HG03097 (cell line): ENCODE results near the gene PLEKHG3.
"Not testable (repeated sequence)": the region's sequence is repeated elsewhere in the genome, so short reads cannot be mapped to it uniquely, and the experiment has no call there.

Source experiments
- ATAC-seq: cut with Tn5 transposase; IDR thresholded peaks from one replicate; pipeline ENCODE4 v1.9.1; 2021; ENCODE audit not compliant: unreplicated experiment, low FRiP score

Gene PLEKHG3

DNA sequence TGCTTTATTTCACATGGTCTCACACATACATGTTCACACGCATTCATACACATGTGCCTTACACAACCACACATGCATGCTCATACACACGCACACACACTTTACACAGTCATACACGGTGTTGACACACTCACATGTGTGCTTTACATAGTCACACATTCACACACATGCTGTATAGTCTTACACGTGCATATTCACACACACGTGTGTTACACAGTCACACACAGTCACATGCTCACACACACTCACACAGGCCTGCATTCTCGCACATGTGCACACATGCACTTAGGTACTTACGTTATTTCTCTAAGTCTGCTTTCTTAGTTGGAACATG lies 18.0 kb upstream of the PLEKHG3 start:
- no peak for ATAC-seq

DNA sequence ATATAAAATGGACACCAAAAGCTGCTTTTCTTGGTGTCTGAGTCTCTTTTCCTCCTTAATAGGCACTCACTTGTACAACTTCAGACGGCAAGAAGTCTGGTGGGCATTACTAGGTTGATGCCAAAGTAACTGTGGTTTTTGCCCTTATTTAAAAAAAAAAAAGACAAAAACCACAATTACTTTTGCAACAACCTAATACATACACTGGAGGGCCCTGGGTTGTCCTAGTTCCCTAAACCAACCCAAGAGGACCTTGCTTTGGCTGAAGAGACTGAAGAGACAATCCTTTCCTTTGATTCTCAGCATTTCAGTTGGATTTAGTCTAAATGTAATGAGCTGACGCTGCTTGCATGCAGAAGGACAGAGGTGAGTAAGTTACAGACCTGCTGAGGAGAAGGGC lies 16.2 kb upstream of the PLEKHG3 start:
- no peak for ATAC-seq

DNA sequence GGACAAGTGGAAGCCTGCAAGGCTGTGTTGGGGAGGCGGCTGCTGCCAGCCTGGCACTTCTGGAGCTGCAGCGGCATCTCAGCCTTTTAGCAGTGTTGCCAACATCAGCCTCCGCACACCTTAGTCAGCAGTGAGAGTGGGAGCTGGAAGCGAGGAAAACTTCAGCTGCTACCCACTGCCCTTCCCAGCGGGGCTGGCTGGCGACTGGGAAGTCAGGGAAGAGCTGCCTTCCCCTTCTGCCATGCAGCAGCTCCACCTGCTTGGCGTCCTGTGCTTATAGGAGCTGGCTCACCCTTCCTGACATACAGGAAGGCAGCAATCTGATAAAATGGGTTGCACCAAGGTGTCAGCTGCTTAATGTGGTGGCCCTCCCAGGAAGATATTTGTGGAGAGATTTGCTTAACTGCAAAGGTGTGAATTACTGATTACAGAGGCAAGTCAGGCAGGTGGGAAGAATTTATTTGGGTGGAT lies 15.4 kb upstream of the PLEKHG3 start:
- no peak for ATAC-seq

DNA sequence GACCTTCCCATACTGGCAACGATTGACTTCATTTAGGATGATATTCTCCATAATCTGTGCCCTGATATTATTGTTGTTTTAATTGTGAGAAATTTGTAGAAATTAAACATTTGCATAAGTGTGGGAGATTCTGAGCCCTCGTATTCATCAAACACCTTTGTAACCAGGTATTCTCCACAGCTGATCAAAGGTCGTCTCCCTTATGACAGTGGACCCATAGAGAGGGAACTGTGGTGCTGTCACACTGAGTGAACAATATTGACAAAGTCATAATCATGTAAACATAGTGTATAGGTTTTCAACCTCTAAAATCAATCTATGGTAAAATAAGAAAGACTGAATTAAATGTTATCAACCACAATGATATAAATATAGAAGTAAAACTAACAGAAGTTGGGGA lies 14.9 kb upstream of the PLEKHG3 start:
- no peak for ATAC-seq

DNA sequence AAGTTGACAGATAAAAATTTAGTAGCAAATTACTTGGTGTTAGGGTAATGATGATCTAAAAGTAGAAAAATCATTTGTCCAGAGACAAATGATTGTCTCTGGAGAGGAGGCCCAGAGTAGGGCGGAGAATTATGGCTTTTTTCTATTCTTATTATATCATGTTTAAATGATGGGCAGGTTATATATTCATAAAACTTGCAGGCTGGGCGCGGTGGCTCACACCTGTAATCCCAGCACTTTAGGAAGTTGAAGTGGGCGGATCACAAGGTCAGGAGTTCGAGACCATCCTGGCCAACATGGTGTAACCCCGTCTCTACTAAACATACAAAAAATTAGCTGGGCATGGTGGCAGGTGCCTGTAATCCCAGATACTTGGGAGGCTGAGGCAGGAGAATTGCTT lies 13.6 kb upstream of the PLEKHG3 start:
- not testable (repeated sequence) for ATAC-seq

DNA sequence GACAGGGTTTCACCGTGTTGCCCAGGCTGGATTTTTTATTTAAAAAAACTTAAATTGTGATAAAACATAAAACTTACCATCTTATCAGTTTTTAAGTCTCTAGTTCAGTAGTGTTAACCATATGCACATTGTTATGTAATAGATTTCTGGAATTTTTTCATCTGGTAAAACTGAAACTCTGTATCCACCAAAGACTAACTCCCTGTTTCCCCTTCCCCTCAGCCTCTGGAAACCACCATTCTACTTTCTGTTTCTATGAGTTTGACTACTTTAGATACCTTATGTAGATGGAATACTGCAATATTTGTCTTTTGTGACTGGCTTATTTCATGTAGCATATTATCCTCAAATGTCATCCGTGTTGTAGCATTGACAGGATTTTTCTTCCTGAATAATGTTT lies 12.8 kb upstream of the PLEKHG3 start:
- ATAC-seq, result no peak

DNA sequence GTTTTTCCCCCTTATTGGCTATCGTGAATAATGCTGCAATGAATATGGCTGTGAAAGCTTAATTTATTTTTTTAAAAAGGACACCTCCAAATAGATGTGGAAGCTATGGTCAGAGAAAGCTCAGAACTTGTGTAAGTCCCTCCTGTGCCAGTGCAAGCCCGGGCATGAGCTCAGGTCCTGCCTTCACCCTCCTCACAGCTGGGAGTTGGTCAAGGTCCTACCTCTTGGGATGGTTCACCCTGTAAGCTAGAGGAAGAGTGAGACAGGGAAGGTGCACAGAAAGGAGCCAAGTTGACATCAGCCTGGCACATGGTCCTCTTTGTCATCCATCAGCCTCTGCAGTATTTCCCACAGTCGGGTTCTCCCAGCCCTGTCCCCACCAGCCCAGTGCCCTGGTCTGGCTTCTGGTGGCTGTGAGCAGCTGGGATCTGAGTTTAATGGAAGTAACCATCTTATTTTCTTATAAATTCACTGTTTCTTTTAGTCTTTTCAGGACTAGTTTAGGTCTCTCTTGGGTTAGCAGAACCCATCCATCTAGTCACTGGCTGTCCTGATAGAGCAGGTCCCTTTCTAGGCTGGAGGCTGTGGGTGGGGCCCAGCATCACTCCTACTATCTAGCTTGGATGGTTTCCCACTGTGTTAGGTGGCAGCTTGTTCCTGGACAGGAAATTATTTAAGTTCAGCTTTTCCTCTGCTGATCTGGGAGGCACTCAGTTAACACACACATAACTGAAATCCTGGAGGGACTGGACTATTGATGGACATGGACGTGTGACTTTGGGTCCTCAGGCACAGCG lies 11.8 kb upstream of the PLEKHG3 start:
- no peak for ATAC-seq

DNA sequence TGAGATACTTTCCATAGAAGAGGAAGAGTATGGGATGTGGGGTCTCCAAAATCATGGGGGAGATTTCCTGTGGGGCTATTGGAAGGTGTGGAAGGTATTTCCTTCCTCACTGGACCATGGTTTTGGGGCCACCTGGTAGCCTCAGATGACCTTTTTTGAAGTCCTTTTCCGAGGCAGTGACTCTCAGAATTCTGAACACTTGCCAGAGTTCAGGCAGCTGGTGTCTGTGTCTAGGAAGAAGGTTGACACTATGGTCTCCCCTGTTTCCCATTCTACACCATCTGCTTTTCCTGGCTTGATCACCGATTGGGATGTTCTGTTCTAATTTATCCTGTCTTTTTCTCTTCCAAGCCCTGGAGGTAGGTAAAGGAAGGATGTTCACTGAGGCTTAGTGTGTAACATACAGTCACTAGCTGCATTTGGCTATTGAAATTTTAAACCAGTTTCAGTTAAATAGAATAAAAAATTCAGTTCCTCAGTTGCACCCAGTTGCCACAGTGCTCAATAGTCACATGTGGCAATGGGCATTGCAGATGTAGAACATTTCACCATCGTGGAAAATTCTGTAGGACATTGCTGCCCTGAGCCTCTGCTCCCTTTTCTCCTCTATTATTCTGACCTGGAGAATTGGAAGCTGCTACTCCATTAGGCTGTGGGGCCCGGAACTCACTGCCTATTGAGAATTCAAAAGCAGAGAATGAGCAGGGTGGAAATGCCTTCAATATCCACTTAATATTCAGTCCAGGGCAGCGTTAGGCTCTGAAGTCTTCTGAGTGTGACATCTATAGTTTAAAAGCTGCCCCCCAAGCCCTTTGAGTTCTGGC lies 11.0 kb upstream of the PLEKHG3 start:
- ATAC-seq, result no peak

DNA sequence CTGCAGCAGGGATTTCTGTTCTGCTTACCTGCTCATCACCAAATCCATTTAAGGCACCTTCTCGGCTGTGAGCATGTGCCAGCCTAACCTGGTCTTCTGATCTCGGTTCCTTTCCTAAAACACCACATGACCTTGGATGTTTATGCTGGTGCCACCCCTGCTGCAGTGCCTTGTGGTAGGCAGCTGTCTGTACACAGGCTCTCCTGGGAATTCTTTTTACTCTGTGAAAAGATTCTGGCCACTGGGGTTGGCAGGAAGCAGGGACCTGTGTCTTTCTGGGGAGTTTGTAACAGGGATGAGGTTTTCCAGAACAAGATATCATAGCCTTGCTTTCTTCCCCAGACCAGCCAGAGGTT lies 10.4 kb upstream of the PLEKHG3 start:
- no peak for ATAC-seq

DNA sequence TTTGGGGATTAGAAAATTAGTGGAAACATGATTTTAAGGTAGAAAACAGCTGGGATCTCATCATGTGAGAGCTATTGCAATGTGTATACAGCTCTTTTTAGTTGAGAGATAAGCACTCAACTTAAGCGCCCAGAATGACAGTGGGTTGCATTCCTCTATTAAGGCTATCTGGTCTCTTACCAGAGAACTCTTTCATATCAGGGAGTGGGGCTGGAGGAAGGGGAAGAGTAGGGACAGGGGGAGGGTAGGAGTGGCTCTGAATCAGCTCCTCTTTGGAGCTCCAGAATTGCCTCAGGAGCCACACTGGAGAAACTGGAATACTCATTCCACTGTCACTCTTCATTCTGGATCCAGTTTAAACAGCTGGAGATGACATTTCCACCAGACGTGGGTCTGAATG lies 9.2 kb upstream of the PLEKHG3 start:
- ATAC-seq, result no peak

DNA sequence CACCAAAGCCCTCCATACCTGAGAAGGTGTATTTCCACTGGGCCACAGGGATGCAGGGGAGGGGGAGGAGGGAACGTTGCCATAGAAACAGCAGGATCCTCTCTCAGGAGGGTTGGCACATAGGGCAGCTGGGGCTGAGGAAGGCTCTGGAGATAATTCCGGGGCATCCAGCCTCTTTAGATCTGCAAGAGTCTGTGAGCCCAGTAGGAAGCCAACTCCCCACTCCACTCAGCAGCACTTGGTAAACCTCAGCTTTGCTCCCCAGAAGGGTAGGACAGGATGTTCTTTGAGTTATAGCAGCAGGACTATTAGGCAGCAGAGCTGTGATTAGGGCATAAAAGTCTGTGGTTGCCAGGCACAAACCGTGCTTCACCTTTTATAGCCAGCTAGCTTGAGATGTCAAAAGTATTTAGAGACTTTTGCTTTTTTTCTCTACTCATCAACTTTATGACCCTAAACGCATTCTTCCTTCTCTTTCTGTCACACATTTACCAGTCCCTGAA lies 7.8 kb upstream of the PLEKHG3 start:
- no peak for ATAC-seq

DNA sequence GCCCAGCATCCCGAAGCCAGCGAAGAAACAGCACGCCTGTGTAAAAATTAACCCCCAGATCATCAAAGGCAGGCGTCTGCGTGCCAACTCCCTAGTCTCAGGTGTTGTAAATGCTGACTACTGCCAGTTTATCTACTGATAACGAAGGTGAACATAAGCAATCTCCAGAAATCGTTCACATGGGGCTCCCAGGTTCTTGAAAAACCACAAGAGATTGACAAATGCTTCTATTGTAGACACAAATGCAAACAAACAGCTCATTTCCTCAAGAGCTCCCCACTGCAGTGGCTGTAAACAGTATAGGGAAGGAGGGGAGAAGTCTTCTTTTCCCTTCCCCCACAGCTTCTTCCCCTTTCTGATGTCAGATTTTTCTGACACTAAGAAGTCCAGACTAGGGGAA lies 5.3 kb upstream of the PLEKHG3 start:
- ATAC-seq, result no peak

DNA sequence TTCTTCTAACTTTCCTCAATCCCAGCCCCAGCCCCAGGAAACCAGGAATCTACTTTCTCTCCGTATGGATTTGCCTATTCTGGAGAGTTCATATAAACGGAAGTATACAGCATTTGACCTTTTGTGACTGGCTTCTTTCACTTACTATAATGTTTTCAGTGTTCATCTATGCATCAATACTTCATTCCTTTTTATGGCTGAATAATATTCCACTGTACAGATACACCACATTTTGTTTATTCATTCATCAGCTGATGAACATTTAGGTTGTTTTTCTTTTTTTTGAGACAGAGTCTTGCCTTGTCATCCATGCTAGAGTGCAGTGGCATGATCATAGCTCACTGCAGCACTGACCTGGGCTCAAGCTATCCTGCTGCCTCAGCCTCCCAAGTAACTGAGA lies 3.9 kb upstream of the PLEKHG3 start:
- ATAC-seq, result no peak

DNA sequence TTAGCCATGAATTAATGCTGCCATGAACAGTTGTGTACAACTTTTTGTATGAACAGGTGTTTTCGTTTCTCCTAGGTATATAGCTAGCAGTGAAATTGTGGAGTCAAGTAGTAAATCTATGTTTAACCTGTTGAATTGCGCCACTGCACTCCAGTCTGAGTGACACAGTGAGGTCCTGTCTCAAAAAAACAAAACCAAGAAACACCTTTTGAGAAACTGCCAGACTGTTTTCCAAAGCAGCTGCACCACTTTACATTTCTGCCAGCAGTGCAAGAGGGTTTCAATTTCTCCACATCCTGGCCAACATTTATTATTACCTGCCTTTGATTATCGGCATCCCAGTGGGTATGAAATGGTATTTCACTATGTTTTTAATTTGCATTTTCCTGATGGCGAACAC lies 3.3 kb upstream of the PLEKHG3 start:
- no peak for ATAC-seq

DNA sequence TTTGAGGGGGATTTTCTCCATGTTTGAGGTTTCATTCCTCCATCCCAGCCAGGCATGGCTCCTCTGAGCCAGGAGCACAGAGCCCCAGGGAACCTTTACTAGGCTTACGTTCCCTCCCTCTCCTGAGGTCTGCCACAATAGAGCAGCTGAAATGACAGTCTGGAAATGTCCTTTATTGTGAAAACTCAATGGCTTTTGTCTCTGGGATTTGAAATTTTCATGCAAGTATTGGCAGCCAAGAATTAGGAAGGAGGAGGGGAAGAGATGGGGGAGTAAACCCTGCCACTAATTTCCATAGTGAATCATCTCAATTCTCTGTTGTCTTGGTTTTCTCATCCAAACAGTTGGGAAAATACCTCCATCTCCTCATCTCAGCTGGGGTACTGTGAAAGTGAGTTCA lies 2.6 kb upstream of the PLEKHG3 start:
- ATAC-seq, result no peak

DNA sequence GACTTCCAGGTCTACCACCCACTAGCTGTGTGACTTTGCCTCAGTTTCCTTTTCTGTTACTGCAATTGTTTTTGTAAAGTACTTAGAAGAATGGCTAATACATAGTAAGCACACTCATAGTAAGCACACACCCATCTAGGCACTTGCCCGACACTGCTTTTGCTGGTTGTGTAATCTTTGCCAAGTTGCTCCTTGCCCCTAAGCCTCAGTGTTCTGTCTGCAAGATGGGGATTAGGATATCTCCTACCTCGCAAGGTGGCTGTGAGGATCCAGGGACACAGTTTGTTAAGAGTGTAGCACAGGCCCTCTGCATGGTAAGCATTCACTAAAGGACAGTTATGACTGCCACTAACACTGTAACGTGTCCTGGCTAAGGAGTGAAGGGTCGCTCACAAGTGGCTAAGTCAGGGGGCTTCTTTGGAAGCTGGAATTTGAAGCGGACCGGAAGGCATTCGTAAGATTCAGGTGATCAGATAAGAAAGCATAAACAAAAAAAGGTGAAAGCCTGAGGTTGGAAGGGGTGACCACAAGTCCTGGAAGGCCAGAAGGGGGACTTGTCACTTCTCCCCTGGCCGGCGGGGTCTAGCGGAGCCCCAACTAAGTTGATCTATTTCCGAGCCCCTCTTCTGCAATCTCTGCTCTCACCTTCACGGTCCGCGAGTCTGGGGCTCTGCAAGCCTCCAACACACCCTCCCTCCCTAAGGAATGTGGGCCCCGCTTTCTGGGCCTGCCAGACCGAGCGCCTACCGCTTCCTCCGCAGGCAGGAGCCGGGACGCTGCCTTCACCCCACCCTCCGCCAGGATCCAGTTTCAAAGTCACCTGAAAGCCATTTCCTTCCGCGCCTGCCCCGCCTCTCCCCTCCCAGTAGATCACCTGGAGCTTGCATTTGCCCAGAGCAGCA lies 1.5 kb upstream of the PLEKHG3 start:
- no peak for ATAC-seq

DNA sequence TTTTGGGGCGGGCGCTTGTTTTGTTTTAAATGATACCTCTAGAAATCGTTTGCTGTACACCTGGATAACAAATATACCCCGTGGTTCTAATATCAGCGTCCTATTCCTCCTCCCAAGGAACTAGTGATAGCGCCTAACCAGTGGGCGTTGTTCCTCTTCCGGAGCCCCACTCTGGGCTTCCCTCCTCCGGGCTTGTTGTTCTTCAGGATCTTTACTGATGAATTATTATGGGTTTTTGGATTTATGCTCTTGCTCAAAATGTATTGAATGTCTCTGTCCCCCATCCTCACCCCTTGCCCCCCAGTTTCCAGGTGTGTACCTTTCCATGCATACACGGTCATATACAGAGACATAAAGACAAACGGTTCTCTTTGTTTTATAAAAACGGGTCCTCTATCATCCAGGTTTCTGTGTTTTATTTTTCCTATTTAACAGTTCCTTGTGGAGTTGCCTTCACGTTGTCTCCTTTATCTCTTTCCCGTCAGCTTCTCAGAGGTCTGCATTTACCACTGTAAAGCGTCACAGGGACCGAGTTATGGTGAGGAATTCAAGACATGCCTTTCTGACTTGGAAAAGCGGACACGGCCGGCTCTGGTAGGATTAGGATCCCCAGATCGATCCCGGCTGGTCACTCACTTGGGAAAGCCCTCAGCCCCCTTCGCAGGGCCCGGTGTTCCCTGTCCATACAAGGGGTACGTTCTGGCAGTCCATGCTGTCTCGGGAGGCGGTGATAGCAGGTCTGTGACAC lies 655 bp upstream of the PLEKHG3 start:
- no peak for ATAC-seq

DNA sequence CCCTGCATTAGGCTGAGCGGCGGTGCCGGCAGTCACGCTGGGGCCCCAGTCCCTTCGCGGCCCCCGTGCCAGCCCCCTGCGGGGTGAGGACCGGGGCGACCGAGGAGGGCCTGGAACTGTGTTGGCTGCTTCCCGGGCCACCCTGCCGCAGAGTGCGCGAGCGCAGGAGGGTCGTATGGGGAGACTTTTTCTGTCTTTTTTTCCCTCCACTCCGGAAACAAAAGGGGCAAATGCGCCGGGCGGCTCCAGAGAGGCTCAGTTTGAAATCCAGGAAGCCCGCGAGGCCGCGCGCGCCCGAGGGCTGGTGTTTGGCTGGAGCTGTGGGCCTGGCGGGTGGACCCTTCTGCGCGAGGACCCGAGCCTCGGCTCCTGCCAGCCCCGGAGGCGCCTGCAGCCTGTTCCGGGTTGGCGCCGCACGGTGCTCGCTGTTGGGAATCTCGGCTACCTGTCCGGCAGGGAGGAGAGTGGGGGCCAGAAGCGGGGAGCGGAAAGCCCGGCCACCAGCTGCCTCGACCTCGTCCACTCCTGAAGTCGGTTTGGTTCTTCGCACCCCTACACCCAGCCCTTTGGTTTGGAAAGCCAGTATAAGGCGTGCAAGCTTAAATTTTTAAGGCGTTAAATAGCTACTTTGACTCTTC lies 638 bp downstream of the PLEKHG3 start:
- no peak for ATAC-seq

DNA sequence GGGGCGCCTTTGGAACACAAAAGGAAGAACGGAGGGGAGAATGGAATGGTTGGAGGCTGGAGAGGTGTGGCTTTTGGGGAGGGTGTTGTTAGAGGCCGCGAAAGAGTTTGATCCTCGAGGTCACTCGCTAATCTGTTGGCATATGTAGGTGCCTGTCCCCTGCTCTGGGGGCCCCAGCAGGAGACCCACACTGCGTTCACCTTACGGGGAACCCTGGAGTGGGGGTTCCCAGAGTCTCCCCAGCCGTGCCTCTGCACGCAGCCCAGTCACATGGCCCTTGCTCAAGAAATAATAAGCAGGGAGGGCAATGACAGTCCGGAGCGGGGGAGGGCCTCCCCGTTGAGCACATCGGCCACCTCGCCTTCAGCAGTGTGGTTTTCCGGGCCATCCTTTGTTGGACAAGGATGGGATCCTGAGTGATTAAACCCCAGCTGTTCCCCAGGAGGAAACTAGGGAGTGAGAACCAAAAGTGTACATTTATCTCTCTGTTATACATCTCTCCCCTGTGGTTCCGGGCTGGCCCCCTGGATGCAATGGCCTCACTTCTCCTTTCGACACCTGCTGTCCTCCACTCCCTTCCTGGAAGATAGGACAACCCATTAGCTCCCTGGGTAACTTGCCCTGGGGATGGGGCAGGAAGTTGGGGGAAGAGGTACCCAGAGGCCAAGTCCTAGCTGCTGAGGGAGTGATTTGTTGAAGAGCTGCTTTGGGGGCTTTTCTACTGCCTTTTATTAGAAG lies 1.3 kb downstream of the PLEKHG3 start:
- no peak for ATAC-seq
